CD14-positive monocyte (primary cell): ENCODE results near the gene GCA. TPM values are rescaled to one million over a fixed set of nuclear protein-coding genes. Genes with fewer than 3 reads are reported as not detected.

ENCODE experiments used
- DNase-seq, 3 donors: peaks; one replicate each; pipeline ENCODE4 v3.0.0-alpha.2; 2011 to 2022
- H2AFZ ChIP-seq: 2 replicates; pipeline ENCODE4 v1.6.0; 2012; ENCODE audit warnings: mild to moderate bottlenecking, low read depth, low read length, inconsistent platforms; ENCODE audit not compliant: insufficient read depth, poor library complexity, severe bottlenecking
- H3K27ac ChIP-seq, 2 donors: 1 replicate in 1 of 2; 2 replicates in 1 of 2; pipeline ENCODE4 v1.5.1; 2012 to 2013; ENCODE audit warnings: low read length in 2 of 2, control low read depth in 1 of 2, inconsistent platforms in 1 of 2, low read depth in 1 of 2, mild to moderate bottlenecking in 1 of 2
- H3K27me3 ChIP-seq, 2 donors: one replicate each; pipeline versions ENCODE4 v1.6.0 to v1.6.1; 2011 to 2013; ENCODE audit warnings: low read length in 2 of 2; ENCODE audit not compliant: control insufficient read depth in 2 of 2, insufficient read depth in 2 of 2
- H3K36me3 ChIP-seq, 2 donors: replicated peaks in 1 of 2; 1 replicate in 1 of 2; 2 replicates in 1 of 2; pipeline versions ENCODE4 v1.5.1 to v1.6.1; 2012 to 2013; ENCODE audit warnings: low read length in 2 of 2, control low read depth in 1 of 2, inconsistent platforms in 1 of 2, mild to moderate bottlenecking in 1 of 2; ENCODE audit not compliant: insufficient read depth in 2 of 2, control insufficient read depth in 1 of 2
- H3K4me1 ChIP-seq, 2 donors: 1 replicate in 1 of 2; 2 replicates in 1 of 2; pipeline versions ENCODE4 v1.5.1 to v1.6.1; 2012 to 2013; ENCODE audit warnings: low read length in 2 of 2, control low read depth in 1 of 2, inconsistent platforms in 1 of 2, mild to moderate bottlenecking in 1 of 2, moderate library complexity in 1 of 2; ENCODE audit not compliant: insufficient read depth in 2 of 2, control insufficient read depth in 1 of 2
- H3K4me2 ChIP-seq: replicated peaks from 2 replicates; pipeline ENCODE3; 2012; ENCODE audit warnings: low read length, moderate library complexity, mild to moderate bottlenecking; ENCODE audit not compliant: poor library complexity, severe bottlenecking; ENCODE audit errors: extremely low read depth
- H3K4me3 ChIP-seq, 3 experiments: fragments of 200-600 bp in 1 of 3; sonication (generic) in 1 of 3; replicated peaks in 1 of 3; 1 replicate in 2 of 3; 2 replicates in 1 of 3; pipeline ENCODE4 v1.5.1; 2011 to 2013; ENCODE audit warnings: low read length in 3 of 3, mild to moderate bottlenecking in 3 of 3, control low read depth in 2 of 3, low read depth in 2 of 3, inconsistent platforms in 1 of 3, moderate library complexity in 1 of 3
- H3K79me2 ChIP-seq: 2 replicates; pipeline ENCODE4 v1.6.0; 2012; ENCODE audit warnings: mild to moderate bottlenecking, control low read depth, inconsistent platforms, low read length, moderate library complexity; ENCODE audit not compliant: insufficient read depth
- H3K9ac ChIP-seq: 2 replicates; pipeline ENCODE4 v1.6.0; 2017; ENCODE audit warnings: low read length, mild to moderate bottlenecking; ENCODE audit not compliant: insufficient read depth, poor library complexity, severe bottlenecking
- H3K9me3 ChIP-seq, 2 donors: replicated peaks in 1 of 2; 1 replicate in 1 of 2; 2 replicates in 1 of 2; pipeline versions ENCODE4 v1.5.1 to v1.6.1; 2012 to 2013; ENCODE audit warnings: low read length in 2 of 2, control low read depth in 1 of 2; ENCODE audit not compliant: control insufficient read depth in 1 of 2, insufficient read depth in 1 of 2
- H4K20me1 ChIP-seq: 2 replicates; pipeline ENCODE4 v1.6.0; 2012; ENCODE audit warnings: mild to moderate bottlenecking, low read length, control low read depth, moderate library complexity; ENCODE audit not compliant: insufficient read depth
- H3K27ac Mint-ChIP-seq, 7 donors: one replicate each; pipeline ENCODE4 v1.8.0; 2020; ENCODE audit warnings: mild to moderate bottlenecking in 7 of 7, mixed read lengths in 7 of 7, moderate library complexity in 6 of 7, inconsistent platforms in 2 of 7
- H3K27me3 Mint-ChIP-seq, 3 donors: one replicate each; pipeline ENCODE4 v1.8.0; 2021 to 2022; ENCODE audit warnings: low read depth in 3 of 3, mild to moderate bottlenecking in 3 of 3, mixed read lengths in 3 of 3, moderate library complexity in 3 of 3, inconsistent platforms in 1 of 3
- H3K36me3 Mint-ChIP-seq, 2 donors: one replicate each; pipeline ENCODE4 v1.8.0; 2020; ENCODE audit warnings: mixed read lengths in 2 of 2, inconsistent platforms in 1 of 2, mild to moderate bottlenecking in 1 of 2
- H3K4me1 Mint-ChIP-seq: one replicate; pipeline ENCODE4 v1.8.0; 2020; ENCODE audit warnings: mild to moderate bottlenecking, mixed read lengths
- H3K4me3 Mint-ChIP-seq, 2 donors: one replicate each; pipeline ENCODE4 v1.8.0; 2020; ENCODE audit warnings: mild to moderate bottlenecking in 2 of 2, mixed read lengths in 2 of 2, moderate library complexity in 1 of 2
- H3K9me3 Mint-ChIP-seq, 7 donors: one replicate each; pipeline ENCODE4 v1.8.0; 2020 to 2022; ENCODE audit warnings: mixed read lengths in 7 of 7, mild to moderate bottlenecking in 6 of 7, moderate library complexity in 6 of 7, inconsistent platforms in 2 of 7
- CTCF ChIP-seq: fragments of 200-600 bp; IDR thresholded peaks from one replicate; pipeline ENCODE4 v1.8.0; 2022; ENCODE audit warnings: antibody characterized with exemption, mild to moderate bottlenecking
- WGBS: methylation state at CpG from one replicate; pipeline ENCODE4 v1.1.5; 2013; ENCODE audit warnings: missing lambda C conversion rate; ENCODE audit not compliant: insufficient coverage; 5-methylcytosine and 5-hydroxymethylcytosine counted together
- intact Hi-C, 2 donors: fragments of 100-400 bp; cut with micrococcal nuclease; formaldehyde crosslinking; loops; one replicate each; pipeline versions ENCODE4 v1.15.0 to v1.15.1; 2023
- polyA plus RNA-seq, 3 donors: library from polyadenylated mRNA; depleted of rRNA in 1 of 3; unstranded in 2 of 3; stranded (reverse) in 1 of 3; fragments of 300-500 nt in 2 of 3; fragments of >200 nt in 1 of 3; fragmentation: Illumina TruSeq in 2 of 3; gene quantifications; 1 replicate in 2 of 3; 2 replicates in 1 of 3; pipeline ENCODE4 v1.2.3, GENCODE V29; 2012 to 2021

Gene GCA
- polyA plus RNA-seq, 3 donors = 129 to 441 (median 400) TPM

GRCh38 chr2:162365392-162365791 lies 21.5 kb downstream of the GCA start:
- intact Hi-C loops = no loop called here
- Histone ChIP-seq H3K36me3 (peaks cover 19 to 54% of the 10 kb centered on the region in 2 donors), H2AFZ (no peak overlapping the region), H3K4me1 (no peaks in the 10 kb centered on the region), H3K4me3 (no peak overlapping the region), H4K20me1 (peaks cover 86% of the 10 kb centered on the region), H3K27ac (no peak overlapping the region), H3K27me3 (no peaks in the 10 kb centered on the region), H3K9ac (no peak overlapping the region), H3K9me3 (no peaks in the 10 kb centered on the region), H3K4me2 (no peak overlapping the region), H3K79me2 (peaks cover 9% of the 10 kb centered on the region)
- no CpG with 5 or more reads among the region's 2 CpGs for WGBS
- DNase-seq = no peak
- no peak overlapping the region for H3K4me3 Mint-ChIP-seq
- H3K27ac Mint-ChIP-seq = no peak overlapping the region
- H3K36me3 Mint-ChIP-seq = peaks cover 18 to 27% of the 10 kb centered on the region in 2 donors
- no peak for TF ChIP-seq CTCF
- no peaks in the 10 kb centered on the region for H3K9me3 Mint-ChIP-seq
- peaks cover 5% of the 10 kb centered on the region for H3K4me1 Mint-ChIP-seq
- H3K27me3 Mint-ChIP-seq = no peaks in the 10 kb centered on the region

GRCh38 chr2:162368494-162368893 lies 24.6 kb downstream of the GCA start:
- DNase-seq = no peak
- no peak for TF ChIP-seq CTCF
- intact Hi-C loops = no loop called here
- Histone ChIP-seq H3K4me3 (no peak overlapping the region), H2AFZ (no peak overlapping the region), H3K36me3 (peaks cover 0 to 23% of the 10 kb centered on the region in 2 donors), H3K27ac (no peak overlapping the region), H3K4me1 (no peaks in the 10 kb centered on the region), H3K79me2 (no peaks in the 10 kb centered on the region), H3K27me3 (no peaks in the 10 kb centered on the region), H3K9me3 (no peaks in the 10 kb centered on the region), H3K9ac (no peak overlapping the region), H3K4me2 (no peak overlapping the region), H4K20me1 (peaks cover 62% of the 10 kb centered on the region)
- no peak overlapping the region for H3K27ac Mint-ChIP-seq
- no peak overlapping the region for H3K4me3 Mint-ChIP-seq
- no CpG with 5 or more reads among the region's 1 CpG for WGBS
- H3K4me1 Mint-ChIP-seq = peaks cover 5% of the 10 kb centered on the region
- peaks cover 5 to 10% of the 10 kb centered on the region in 2 donors for H3K36me3 Mint-ChIP-seq
- no peaks in the 10 kb centered on the region for H3K27me3 Mint-ChIP-seq
- no peaks in the 10 kb centered on the region for H3K9me3 Mint-ChIP-seq
